SK-N-SH (cell line): ENCODE results near the gene LHFPL5. TPM values are rescaled to one million over a fixed set of nuclear protein-coding genes. Genes with fewer than 3 reads are reported as not detected.

Source experiments
- CTCF ChIA-PET: fragments of 300-600, 350-600 bp; formaldehyde crosslinking; extraction: SDS; loops from one replicate; lab custom pipeline; 2021; lab: Yijun Ruan, JAX
- POLR2A ChIA-PET: fragments of 350-600 bp; sonication (Branson Sonifier 250); formaldehyde crosslinking; extraction: SDS; loops from one replicate; lab custom pipeline; 2020; ENCODE audit warnings: antibody characterized with exemption, inconsistent platforms; lab: Yijun Ruan, JAX
- DNase-seq: peaks from one replicate; pipeline ENCODE4 v3.0.0; 2012
- H2AFZ ChIP-seq: fragments of 200-600 bp; sonication (generic); 2 replicates; pipeline ENCODE4 v1.8.1; 2016; ENCODE audit warnings: antibody characterized with exemption, mild to moderate bottlenecking, low read depth
- H3F3A ChIP-seq: fragments of 200-600 bp; sonication (generic); replicated peaks from 2 replicates; pipeline ENCODE3; 2016; ENCODE audit warnings: antibody characterized with exemption, mild to moderate bottlenecking; ENCODE audit not compliant: insufficient read depth
- H3K27ac ChIP-seq, 2 experiments: fragments of 200-500 bp in 1 of 2; fragments of 200-600 bp in 1 of 2; sonication (Bioruptor generic) in 1 of 2; sonication (generic), shearing (Covaris generic) in 1 of 2; 2 replicates each; pipeline versions ENCODE4 v1.5.1 to v1.6.1; 2014 to 2016; ENCODE audit warnings: low read depth in 2 of 2, inconsistent platforms in 1 of 2, low read length in 1 of 2, mild to moderate bottlenecking in 1 of 2, mixed read lengths in 1 of 2
- H3K27me3 ChIP-seq: fragments of 200-600 bp; sonication (generic), shearing (Covaris generic); 2 replicates; pipeline ENCODE4 v1.6.1; 2016; ENCODE audit warnings: mixed run types; ENCODE audit not compliant: insufficient read depth
- H3K36me3 ChIP-seq, 2 experiments: fragments of 200-500 bp in 1 of 2; fragments of 200-600 bp in 1 of 2; sonication (Bioruptor generic) in 1 of 2; sonication (generic) in 1 of 2; replicated peaks in 1 of 2; 2 replicates each; pipeline versions ENCODE3 to v1.5.1; 2014 to 2016; ENCODE audit warnings: low read length in 1 of 2, mild to moderate bottlenecking in 1 of 2; ENCODE audit not compliant: insufficient read depth in 2 of 2, control insufficient read depth in 1 of 2
- H3K4me1 ChIP-seq, 2 experiments: fragments of 200-500 bp in 1 of 2; fragments of 200-600 bp in 1 of 2; sonication (Bioruptor generic) in 1 of 2; sonication (generic), shearing (Covaris generic) in 1 of 2; 2 replicates each; pipeline versions ENCODE4 v1.5.1 to v1.6.1; 2014 to 2016; ENCODE audit warnings: low read depth in 1 of 2, low read length in 1 of 2, mixed run types in 1 of 2; ENCODE audit not compliant: insufficient read depth in 2 of 2, control insufficient read depth in 1 of 2
- H3K4me2 ChIP-seq: fragments of 200-600 bp; sonication (generic), shearing (Covaris generic); 2 replicates; pipeline ENCODE4 v1.6.1; 2017; ENCODE audit warnings: mixed run types
- H3K4me3 ChIP-seq, 2 experiments: fragments of 200-500 bp in 1 of 2; fragments of 200-600 bp in 1 of 2; sonication (Bioruptor generic) in 1 of 2; sonication (generic), shearing (Covaris generic) in 1 of 2; 2 replicates each; pipeline versions ENCODE4 v1.5.1 to v1.8.1; 2014 to 2016; ENCODE audit warnings: low read depth in 2 of 2, inconsistent platforms in 1 of 2, low read length in 1 of 2, mild to moderate bottlenecking in 1 of 2, mixed read lengths in 1 of 2, moderate library complexity in 1 of 2
- H3K79me2 ChIP-seq: fragments of 200-600 bp; sonication (generic); 2 replicates; pipeline ENCODE4 v1.8.1; 2017; ENCODE audit warnings: mild to moderate bottlenecking; ENCODE audit not compliant: insufficient read depth
- H3K9ac ChIP-seq: fragments of 200-600 bp; sonication (generic); 2 replicates; pipeline ENCODE4 v1.6.1; 2017; ENCODE audit warnings: mixed run types
- H3K9me2 ChIP-seq: fragments of 200-600 bp; sonication (generic); 2 replicates; pipeline ENCODE4 v1.6.1; 2017; ENCODE audit warnings: mixed run types
- H3K9me3 ChIP-seq: fragments of 200-600 bp; sonication (generic); 2 replicates; pipeline ENCODE4 v1.6.1; 2017; ENCODE audit warnings: mixed run types, mild to moderate bottlenecking, moderate library complexity
- H4K20me1 ChIP-seq: fragments of 200-600 bp; sonication (generic); 2 replicates; pipeline ENCODE4 v1.6.1; 2017; ENCODE audit warnings: mild to moderate bottlenecking, mixed run types; ENCODE audit not compliant: insufficient read depth
- ELF1 ChIP-seq: IDR thresholded peaks from 2 replicates; pipeline ENCODE4 v1.4.0; 2012
- EP300 ChIP-seq, 2 experiments: IDR thresholded peaks; 2 replicates each; pipeline versions ENCODE4 v1.4.0 to v1.6.1; 2012; ENCODE audit warnings: borderline replicate concordance in 1 of 2, low read depth in 1 of 2, low read length in 1 of 2
- EZH2phosphoT487 ChIP-seq: fragments of 200-600 bp; sonication (generic); IDR thresholded peaks from 2 replicates; pipeline ENCODE4 v1.6.1; 2017; ENCODE audit warnings: low read depth, mixed run types, mild to moderate bottlenecking, antibody characterized with exemption, moderate library complexity, borderline replicate concordance
- FOSL2 ChIP-seq: IDR thresholded peaks from 2 replicates; pipeline ENCODE4 v1.4.0; 2012; ENCODE audit warnings: low read depth, mild to moderate bottlenecking, moderate library complexity, borderline replicate concordance
- FOXJ3 ChIP-seq: sonication (generic); formaldehyde crosslinking; IDR thresholded peaks from 2 replicates; pipeline ENCODE4 v1.5.1; 2020; ENCODE audit warnings: mild to moderate bottlenecking, missing genetic modification reagents
- JUND ChIP-seq: IDR thresholded peaks from 2 replicates; pipeline ENCODE4 v1.4.0; 2012
- MXI1 ChIP-seq: IDR thresholded peaks from 2 replicates; pipeline ENCODE4 v1.6.1; 2012; ENCODE audit warnings: mild to moderate bottlenecking, low read depth, low read length, improper control_type of control experiment
- NFIC ChIP-seq: IDR thresholded peaks from 2 replicates; pipeline ENCODE4 v1.4.0; 2012; ENCODE audit warnings: borderline replicate concordance
- RXRA ChIP-seq: IDR thresholded peaks from 2 replicates; pipeline ENCODE4 v1.4.0; 2012; ENCODE audit warnings: low read depth, mild to moderate bottlenecking, borderline replicate concordance
- SIN3A ChIP-seq: IDR thresholded peaks from 2 replicates; pipeline ENCODE4 v1.6.1; 2012; ENCODE audit warnings: low read depth, mild to moderate bottlenecking, low read length, moderate library complexity, borderline replicate concordance
- SMC3 ChIP-seq: IDR thresholded peaks from 2 replicates; pipeline ENCODE4 v1.6.1; 2012; ENCODE audit warnings: low read depth, low read length, improper control_type of control experiment
- TEAD4 ChIP-seq: IDR thresholded peaks from 2 replicates; pipeline ENCODE4 v1.4.0; 2012; ENCODE audit warnings: mild to moderate bottlenecking, borderline replicate concordance; ENCODE audit not compliant: insufficient read depth
- WGBS: methylation state at CpG from one replicate; pipeline ENCODE4 v1.1.6; 2017; ENCODE audit warnings: low lambda C conversion rate; 5-methylcytosine and 5-hydroxymethylcytosine counted together
- polyA plus RNA-seq, 3 experiments: library from polyadenylated mRNA; depleted of rRNA; stranded (reverse); fragments of >200 nt; gene quantifications; 2 replicates each; pipeline ENCODE4 v1.2.3, GENCODE V29; 2012
- TF ChIP-seq, protein P1 (sequence below): fragments of 200-600 bp; sonication (generic); IDR thresholded peaks from 2 replicates; pipeline ENCODE4 v1.6.1; 2017; ENCODE audit warnings: antibody characterized with exemption, mild to moderate bottlenecking, moderate library complexity
- TF ChIP-seq, protein P2 (sequence below): IDR thresholded peaks from 2 replicates; pipeline ENCODE4 v1.6.1; 2012; ENCODE audit warnings: mild to moderate bottlenecking, low read depth, low read length, moderate library complexity
- TF ChIP-seq, protein P3 (sequence below): fragments of 150-350 bp; IDR thresholded peaks from 2 replicates; pipeline ENCODE4 v1.6.1; 2017; ENCODE audit warnings: antibody characterized with exemption, low read length, low read depth, borderline replicate concordance
- TF ChIP-seq, protein P4 (sequence below): fragments of 150-350 bp; IDR thresholded peaks from 2 replicates; pipeline ENCODE4 v1.6.1; 2016; ENCODE audit warnings: mild to moderate bottlenecking, low read depth, low read length
- TF ChIP-seq, protein P5 (sequence below): IDR thresholded peaks from 2 replicates; pipeline ENCODE4; 2012
- TF ChIP-seq, protein P6 (sequence below): IDR thresholded peaks from 2 replicates; pipeline ENCODE4 v1.4.0; 2012; ENCODE audit warnings: low read depth, borderline replicate concordance

LHFPL5 gene
- polyA plus RNA-seq, 1 of the 3 experiments (the other 2 are of a cell fraction), result not detected

DNA sequence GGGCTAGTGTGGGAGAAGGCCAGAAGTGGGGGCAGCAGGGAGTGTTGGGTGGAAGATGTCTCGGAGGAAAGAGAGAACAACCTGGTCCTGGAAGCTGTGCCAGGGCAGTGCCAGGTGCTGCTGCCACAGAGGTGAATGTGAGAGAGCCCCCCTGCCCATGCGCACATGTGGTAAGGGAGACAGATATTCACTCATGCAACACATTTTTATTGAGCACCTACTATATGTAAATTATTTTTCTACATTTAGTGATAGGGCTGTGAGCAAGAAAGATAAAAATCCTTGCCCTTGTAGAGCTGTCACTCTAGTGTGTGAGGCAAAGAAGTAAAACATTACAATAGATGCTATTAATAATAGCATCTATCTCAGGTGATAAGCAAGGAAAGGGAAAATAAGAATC, 23.9 kb upstream of the LHFPL5 start:
- DNase-seq, result no peak
- H3K9me2 ChIP-seq, result no peaks in the 10 kb centered on the region
- H4K20me1 ChIP-seq, result no peaks in the 10 kb centered on the region
- TF ChIP-seq FOSL2 (no peak), MXI1 (no peak), FOXJ3 (CRISPR knock-in tag) (no peak), SIN3A (no peak)
- WGBS, result 88% methylated on average over 2 of the region's 2 CpGs
- H3K79me2 ChIP-seq, result no peaks in the 10 kb centered on the region
- CTCF ChIA-PET, result interaction anchor here (1.3 kb wide), 1 partner anchor 44 kb away, joined by 4 read pairs; the partner anchor contains the start of gene ARMC12
- no peak overlapping the region for H3K4me3 ChIP-seq
- no peak overlapping the region for H3K9ac ChIP-seq
- H3K9me3 ChIP-seq, result no peaks in the 10 kb centered on the region
- no peak overlapping the region for H3K27ac ChIP-seq
- no peak overlapping the region for H2AFZ ChIP-seq
- peaks cover 0 to 2% of the 10 kb centered on the region in 2 experiments; a peak in 1 of 4 replicates for H3K4me1 ChIP-seq
- H3F3A ChIP-seq, result no peaks in the 10 kb centered on the region
- H3K36me3 ChIP-seq, result no peaks in the 10 kb centered on the region
- peaks cover 7% of the 10 kb centered on the region for H3K27me3 ChIP-seq
- no peak overlapping the region for H3K4me2 ChIP-seq
- POLR2A ChIA-PET, result no interaction called here

DNA sequence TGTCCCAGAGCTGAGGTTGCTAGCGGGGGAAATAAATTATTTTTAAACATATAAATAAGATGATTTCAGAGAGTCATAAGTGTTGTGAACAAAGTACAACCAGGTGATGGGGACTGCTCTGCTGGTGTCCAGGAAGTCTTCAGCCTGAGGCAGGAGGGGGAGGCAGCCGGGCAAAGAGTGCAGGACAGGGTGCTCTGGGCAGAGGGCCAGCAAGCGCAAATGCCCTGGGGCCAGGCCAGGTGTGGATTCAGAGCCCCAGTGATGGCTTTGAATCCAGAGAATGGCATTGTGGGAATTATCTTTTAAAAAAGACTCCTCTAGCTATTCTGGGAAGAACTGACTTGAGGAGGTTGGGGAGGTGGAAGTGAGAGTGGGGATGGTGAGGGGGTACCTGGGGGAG, 22.7 kb upstream of the LHFPL5 start:
- H2AFZ ChIP-seq, result no peak overlapping the region
- WGBS, result 47% methylated on average over 3 of the region's 3 CpGs
- H3K9me3 ChIP-seq, result no peaks in the 10 kb centered on the region
- H3K79me2 ChIP-seq, result no peaks in the 10 kb centered on the region
- ChIA-PET CTCF (no interaction called here), POLR2A (no interaction called here)
- DNase-seq, result peak; percentile 64
- H3K9ac ChIP-seq, result no peak overlapping the region
- H3K36me3 ChIP-seq, result no peaks in the 10 kb centered on the region
- no peaks in the 10 kb centered on the region for H3K9me2 ChIP-seq
- peaks cover 15% of the 10 kb centered on the region for H3K27me3 ChIP-seq
- H4K20me1 ChIP-seq, result no peaks in the 10 kb centered on the region
- H3K4me1 ChIP-seq, result peaks cover 0 to 2% of the 10 kb centered on the region in 2 experiments; a peak in 1 of 4 replicates
- no peak overlapping the region for H3K4me3 ChIP-seq
- no peak overlapping the region for H3K27ac ChIP-seq
- no peaks in the 10 kb centered on the region for H3F3A ChIP-seq
- H3K4me2 ChIP-seq, result no peak overlapping the region
- TF ChIP-seq, protein P1, sequence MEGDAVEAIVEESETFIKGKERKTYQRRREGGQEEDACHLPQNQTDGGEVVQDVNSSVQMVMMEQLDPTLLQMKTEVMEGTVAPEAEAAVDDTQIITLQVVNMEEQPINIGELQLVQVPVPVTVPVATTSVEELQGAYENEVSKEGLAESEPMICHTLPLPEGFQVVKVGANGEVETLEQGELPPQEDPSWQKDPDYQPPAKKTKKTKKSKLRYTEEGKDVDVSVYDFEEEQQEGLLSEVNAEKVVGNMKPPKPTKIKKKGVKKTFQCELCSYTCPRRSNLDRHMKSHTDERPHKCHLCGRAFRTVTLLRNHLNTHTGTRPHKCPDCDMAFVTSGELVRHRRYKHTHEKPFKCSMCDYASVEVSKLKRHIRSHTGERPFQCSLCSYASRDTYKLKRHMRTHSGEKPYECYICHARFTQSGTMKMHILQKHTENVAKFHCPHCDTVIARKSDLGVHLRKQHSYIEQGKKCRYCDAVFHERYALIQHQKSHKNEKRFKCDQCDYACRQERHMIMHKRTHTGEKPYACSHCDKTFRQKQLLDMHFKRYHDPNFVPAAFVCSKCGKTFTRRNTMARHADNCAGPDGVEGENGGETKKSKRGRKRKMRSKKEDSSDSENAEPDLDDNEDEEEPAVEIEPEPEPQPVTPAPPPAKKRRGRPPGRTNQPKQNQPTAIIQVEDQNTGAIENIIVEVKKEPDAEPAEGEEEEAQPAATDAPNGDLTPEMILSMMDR, result no peak
- no peak for TF ChIP-seq TEAD4
- TF ChIP-seq EZH2phosphoT487, result no peak
- no peak for TF ChIP-seq RXRA
- TF ChIP-seq, protein P2, sequence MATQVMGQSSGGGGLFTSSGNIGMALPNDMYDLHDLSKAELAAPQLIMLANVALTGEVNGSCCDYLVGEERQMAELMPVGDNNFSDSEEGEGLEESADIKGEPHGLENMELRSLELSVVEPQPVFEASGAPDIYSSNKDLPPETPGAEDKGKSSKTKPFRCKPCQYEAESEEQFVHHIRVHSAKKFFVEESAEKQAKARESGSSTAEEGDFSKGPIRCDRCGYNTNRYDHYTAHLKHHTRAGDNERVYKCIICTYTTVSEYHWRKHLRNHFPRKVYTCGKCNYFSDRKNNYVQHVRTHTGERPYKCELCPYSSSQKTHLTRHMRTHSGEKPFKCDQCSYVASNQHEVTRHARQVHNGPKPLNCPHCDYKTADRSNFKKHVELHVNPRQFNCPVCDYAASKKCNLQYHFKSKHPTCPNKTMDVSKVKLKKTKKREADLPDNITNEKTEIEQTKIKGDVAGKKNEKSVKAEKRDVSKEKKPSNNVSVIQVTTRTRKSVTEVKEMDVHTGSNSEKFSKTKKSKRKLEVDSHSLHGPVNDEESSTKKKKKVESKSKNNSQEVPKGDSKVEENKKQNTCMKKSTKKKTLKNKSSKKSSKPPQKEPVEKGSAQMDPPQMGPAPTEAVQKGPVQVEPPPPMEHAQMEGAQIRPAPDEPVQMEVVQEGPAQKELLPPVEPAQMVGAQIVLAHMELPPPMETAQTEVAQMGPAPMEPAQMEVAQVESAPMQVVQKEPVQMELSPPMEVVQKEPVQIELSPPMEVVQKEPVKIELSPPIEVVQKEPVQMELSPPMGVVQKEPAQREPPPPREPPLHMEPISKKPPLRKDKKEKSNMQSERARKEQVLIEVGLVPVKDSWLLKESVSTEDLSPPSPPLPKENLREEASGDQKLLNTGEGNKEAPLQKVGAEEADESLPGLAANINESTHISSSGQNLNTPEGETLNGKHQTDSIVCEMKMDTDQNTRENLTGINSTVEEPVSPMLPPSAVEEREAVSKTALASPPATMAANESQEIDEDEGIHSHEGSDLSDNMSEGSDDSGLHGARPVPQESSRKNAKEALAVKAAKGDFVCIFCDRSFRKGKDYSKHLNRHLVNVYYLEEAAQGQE, result no peak
- TF ChIP-seq, protein P3, sequence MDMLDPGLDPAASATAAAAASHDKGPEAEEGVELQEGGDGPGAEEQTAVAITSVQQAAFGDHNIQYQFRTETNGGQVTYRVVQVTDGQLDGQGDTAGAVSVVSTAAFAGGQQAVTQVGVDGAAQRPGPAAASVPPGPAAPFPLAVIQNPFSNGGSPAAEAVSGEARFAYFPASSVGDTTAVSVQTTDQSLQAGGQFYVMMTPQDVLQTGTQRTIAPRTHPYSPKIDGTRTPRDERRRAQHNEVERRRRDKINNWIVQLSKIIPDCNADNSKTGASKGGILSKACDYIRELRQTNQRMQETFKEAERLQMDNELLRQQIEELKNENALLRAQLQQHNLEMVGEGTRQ, result no peak
- no peak for TF ChIP-seq MXI1
- no peak for TF ChIP-seq SMC3
- TF ChIP-seq, protein P4, sequence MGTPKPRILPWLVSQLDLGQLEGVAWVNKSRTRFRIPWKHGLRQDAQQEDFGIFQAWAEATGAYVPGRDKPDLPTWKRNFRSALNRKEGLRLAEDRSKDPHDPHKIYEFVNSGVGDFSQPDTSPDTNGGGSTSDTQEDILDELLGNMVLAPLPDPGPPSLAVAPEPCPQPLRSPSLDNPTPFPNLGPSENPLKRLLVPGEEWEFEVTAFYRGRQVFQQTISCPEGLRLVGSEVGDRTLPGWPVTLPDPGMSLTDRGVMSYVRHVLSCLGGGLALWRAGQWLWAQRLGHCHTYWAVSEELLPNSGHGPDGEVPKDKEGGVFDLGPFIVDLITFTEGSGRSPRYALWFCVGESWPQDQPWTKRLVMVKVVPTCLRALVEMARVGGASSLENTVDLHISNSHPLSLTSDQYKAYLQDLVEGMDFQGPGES, result no peak
- TF ChIP-seq ELF1, result no peak
- no peak for TF ChIP-seq JUND
- no peak for TF ChIP-seq NFIC
- TF ChIP-seq SIN3A, result no peak
- TF ChIP-seq, protein P5, sequence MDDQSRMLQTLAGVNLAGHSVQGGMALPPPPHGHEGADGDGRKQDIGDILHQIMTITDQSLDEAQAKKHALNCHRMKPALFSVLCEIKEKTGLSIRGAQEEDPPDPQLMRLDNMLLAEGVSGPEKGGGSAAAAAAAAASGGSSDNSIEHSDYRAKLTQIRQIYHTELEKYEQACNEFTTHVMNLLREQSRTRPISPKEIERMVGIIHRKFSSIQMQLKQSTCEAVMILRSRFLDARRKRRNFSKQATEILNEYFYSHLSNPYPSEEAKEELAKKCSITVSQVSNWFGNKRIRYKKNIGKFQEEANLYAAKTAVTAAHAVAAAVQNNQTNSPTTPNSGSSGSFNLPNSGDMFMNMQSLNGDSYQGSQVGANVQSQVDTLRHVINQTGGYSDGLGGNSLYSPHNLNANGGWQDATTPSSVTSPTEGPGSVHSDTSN, result no peak
- TF ChIP-seq, protein P6, sequence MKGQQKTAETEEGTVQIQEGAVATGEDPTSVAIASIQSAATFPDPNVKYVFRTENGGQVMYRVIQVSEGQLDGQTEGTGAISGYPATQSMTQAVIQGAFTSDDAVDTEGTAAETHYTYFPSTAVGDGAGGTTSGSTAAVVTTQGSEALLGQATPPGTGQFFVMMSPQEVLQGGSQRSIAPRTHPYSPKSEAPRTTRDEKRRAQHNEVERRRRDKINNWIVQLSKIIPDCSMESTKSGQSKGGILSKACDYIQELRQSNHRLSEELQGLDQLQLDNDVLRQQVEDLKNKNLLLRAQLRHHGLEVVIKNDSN, result no peak
- no peak for TF ChIP-seq EP300 (IDR thresholded peaks at IDR 0.05; ENCODE audit: borderline replicate concordance in 1 of 2, low read depth in 1 of 2, low read length in 1 of 2)
